NAMALWA (cell line): ENCODE data around the gene OGFR.

Source experiments
- DNase-seq: peaks from one replicate; pipeline ENCODE4 v3.0.0-alpha.2; 2015; ENCODE audit warnings: low spot score

The OGFR gene

GRCh38 chr20:62799873-62800272 is 4.8 kb upstream of the OGFR start:
- DNase-seq, result no peak

GRCh38 chr20:62800314-62801259 is 4.0 kb upstream of the OGFR start:
- no peak for DNase-seq

GRCh38 chr20:62801284-62802010 is 3.2 kb upstream of the OGFR start:
- DNase-seq, result no peak

GRCh38 chr20:62802026-62802712 is 2.5 kb upstream of the OGFR start:
- DNase-seq, result no peak

GRCh38 chr20:62804021-62804626 is 511 bp upstream of the OGFR start:
- peak; percentile 60 for DNase-seq

GRCh38 chr20:62805155-62805710 is 598 bp downstream of the OGFR start:
- peak; percentile 60 for DNase-seq

GRCh38 chr20:62805711-62806382 is 1.2 kb downstream of the OGFR start:
- DNase-seq, result no peak

- DNase-seq, result no peak
Measured at GRCh38 chr20:62806383-62807050, 1.9 kb downstream of the OGFR start.

- no peak for DNase-seq
Measured at GRCh38 chr20:62807444-62808210, 3.0 kb downstream of the OGFR start.

GRCh38 chr20:62808211-62808865 is 3.7 kb downstream of the OGFR start:
- DNase-seq, result peak; percentile 78

- DNase-seq, result no peak
Measured at GRCh38 chr20:62809530-62810428, 5.1 kb downstream of the OGFR start.

GRCh38 chr20:62811320-62811719 is 6.7 kb downstream of the OGFR start:
- no peak for DNase-seq

- DNase-seq, result no peak
Measured at GRCh38 chr20:62811720-62812119, 7.1 kb downstream of the OGFR start.

GRCh38 chr20:62812181-62812906 is 7.7 kb downstream of the OGFR start:
- DNase-seq, result no peak

GRCh38 chr20:62812907-62813200 is 8.2 kb downstream of the OGFR start:
- no peak for DNase-seq

- DNase-seq, result no peak
Measured at GRCh38 chr20:62813588-62813987, 9.0 kb downstream of the OGFR start.

GRCh38 chr20:62814060-62814708 is 9.5 kb downstream of the OGFR start:
- DNase-seq, result no peak
